Activated CD8-positive, alpha-beta memory T cell treated with anti-CD3 and anti-CD28 coated beads, Interleukin-2, amount 50 U/mL, for 1 hour (primary cell): ENCODE data around the gene GPC5.

ENCODE experiments used
- DNase-seq: peaks from one replicate; pipeline ENCODE4 v3.0.0-alpha.2; 2020; ENCODE audit errors: extremely low read depth

The GPC5 gene

DNA sequence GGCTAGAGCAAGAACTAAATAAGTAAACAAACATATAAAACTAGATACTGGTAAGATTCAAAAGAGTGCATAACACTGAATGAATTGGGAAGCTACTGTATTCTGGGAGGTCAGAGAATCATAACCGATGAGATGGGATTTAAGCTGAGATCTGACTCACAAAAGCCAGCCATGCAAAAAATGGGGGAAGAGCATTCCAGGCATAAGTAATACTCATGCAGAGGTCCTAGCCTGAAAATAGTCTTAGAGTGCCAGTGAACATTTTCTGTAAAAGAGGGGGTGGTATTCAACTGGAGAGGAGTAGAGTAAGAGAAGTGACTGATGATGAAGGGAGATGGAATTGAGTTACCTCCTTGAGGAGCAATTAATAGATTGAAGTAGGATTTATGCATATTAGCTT is 956.2 kb downstream of the GPC5 start:
- DNase-seq, result no peak

DNA sequence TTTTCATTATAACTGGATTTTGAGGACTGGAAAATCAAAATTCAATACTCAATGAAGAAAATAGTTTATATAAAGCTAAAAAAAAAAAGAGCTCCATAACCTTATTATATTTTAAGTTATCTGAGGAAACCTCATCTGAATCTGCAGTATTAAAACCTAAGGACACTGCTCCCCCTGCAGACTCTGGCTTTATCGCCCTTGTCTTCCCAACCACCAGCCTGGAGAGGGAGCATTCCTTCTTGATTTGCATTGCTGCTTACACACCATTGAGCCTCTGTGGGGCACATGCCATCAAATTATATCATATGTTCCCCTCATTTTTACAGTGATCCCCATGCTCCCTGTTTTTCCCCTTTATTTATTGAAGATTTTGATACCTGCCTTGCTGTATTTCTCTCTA is 956.8 kb downstream of the GPC5 start:
- no peak for DNase-seq

DNA sequence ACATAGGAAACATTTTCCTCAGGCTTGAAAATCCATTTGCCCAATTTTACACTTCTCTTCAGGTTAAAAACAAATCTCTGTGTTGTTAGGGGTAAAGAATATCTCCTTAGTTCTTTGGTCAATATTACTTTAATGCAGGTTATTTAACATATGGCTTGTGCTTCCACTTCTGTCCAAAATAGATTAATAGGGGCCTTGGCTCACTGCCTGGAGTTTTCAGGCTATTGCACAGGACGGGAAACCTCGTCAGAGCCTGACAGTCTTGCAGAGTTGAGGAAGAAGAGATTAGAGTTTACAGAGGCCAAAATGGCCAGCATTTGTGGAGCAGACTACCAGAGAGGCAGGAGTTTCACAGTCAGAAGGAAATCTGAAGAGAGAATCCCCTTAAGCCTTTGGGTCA is 964.3 kb downstream of the GPC5 start:
- no peak for DNase-seq

DNA sequence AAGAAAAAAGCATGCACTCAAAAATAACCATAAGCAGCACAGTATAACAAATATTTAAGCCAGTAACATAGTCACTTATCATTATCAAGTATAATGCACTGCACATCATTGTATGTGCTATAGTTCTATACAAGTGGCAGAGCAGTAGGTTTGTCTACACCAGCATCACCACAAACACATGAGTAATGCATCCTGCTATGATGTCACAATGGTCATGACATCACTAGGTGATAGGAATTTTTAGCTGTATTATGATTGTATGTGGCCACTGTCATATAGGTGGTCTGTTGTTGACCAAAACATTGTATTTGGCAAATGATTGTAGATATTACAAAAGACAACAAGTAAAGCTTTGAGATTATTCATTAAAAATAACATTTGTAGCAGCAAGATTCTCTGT is 967.5 kb downstream of the GPC5 start:
- DNase-seq, result no peak

DNA sequence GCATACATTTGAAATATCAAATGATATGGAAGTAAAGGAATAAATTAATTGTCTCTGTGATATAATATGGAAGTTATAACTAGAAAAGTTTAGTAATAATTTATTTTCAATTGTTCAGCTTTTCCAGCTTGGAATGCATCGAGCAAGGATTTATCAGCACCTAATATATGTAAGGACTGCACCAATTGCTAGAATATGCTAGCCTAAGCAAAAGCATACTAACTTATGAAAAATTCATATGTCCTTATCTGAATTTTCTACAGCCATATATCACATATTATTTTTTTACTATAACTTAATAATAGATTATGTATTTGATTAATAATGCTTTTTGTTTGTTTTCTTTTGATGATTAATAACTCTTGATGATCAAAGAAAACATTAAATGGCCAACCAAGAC is 979.0 kb downstream of the GPC5 start:
- no peak for DNase-seq

DNA sequence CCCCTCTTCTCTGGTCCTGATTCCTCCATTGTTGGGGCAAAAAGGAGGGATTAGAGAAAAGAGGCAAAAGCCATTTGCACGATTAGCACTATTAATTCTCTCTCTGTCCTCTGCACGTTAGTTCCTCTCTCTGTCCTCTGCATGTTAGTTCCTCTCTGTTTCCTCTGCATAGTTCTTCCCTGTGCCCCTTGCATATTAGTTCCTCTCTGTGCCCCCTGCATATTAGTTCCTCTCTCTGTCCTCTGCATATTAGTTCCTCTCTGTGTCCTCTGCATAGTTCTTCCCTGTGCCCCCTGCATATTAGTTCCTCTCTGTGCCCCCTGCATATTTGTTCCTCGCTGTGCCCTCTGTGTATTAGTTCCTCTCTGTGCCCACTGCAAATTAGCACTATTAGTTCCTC is 981.0 kb downstream of the GPC5 start:
- DNase-seq, result no peak

DNA sequence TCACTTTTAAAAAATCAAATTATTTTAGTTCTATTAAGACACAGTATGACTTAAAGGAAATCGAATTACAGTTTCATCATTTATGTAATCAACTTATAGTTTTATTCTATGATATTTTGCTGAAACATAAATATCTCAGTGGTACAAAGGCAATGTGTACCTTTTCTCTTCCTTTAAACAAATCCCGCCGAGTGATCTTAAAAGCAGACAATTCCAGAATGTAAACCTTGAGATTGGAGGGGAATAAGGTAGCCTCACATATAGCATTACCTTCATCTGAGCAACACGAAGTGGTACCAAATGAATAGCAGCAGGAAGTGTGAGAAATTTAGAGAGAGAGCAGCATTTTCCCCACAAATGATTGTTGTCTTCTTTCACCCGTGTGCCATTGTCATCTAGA is 986.0 kb downstream of the GPC5 start:
- DNase-seq, result no peak

DNA sequence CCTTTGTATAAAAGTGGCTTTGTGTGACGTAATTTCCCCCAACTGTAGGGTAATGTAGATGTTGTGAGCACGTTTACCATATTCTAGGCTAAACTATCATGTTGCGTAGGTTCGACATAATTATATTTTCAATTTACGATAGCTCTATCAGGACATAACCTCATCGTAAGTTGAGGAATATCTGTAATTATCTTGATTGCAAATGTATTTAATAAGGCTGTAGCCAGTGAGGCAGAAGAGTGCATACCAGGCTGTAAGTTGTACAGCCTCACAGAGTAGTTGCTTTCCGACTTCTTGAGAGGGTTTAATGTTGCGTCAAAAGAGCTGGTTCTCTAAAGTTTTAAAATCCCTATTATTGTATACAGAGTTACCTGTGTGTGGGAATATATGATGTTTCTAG is 988.8 kb downstream of the GPC5 start:
- no peak for DNase-seq

DNA sequence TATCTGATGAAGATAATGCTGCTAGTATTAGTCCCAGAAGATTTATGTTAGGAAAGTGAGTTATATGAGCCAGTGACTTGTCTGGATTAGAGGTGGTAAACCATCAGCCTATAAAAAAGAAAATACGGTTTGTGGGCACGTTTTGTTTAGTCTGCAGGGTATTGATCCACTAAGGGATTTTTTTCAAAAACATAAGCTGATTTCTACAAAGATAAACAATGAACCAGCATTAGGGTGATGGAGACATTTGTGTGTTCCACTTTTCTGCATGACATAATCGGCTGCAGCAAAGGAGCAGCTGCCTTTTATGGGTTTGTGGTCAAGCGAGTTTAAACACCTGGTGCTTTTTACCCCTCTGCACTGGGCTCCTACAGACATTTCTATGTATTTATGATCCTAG is 991.8 kb downstream of the GPC5 start:
- DNase-seq, result no peak

DNA sequence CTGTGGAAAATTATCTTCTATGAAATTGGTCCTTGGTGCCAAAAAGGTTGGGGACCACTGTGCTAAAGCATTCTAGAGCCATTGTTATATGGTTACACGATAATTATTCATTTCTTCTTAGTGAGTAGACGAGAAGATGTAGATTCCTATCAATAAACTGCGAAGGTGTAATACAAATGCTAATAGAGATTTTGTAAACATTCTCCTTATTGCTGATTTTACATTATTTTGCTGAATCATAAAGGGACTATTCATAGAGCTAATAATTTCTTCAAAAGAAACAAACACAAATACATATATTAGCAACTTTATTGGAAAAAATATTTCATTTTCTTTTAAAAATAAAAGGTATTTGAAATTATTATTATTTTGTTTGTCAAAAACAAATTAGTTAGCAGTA is 1005.2 kb downstream of the GPC5 start:
- no peak for DNase-seq

DNA sequence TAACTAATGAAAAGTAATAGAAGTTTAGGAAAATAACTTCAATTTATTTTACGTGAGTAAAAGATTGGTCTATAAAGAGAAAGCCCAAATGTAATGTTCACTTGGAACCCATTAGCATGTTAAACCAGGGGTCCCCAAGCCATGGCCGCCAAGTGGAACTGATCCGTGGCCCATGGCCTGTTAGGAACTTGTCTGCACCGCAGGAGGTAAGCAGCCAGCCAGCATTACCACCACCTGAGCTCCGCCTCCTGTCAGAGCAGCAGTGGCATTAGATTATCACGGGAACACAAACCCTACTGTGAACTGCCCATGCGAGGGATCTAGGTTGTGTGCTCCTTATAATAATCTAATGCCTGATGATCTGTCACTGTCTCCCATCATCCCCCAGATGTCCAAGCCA is 1009.4 kb downstream of the GPC5 start:
- DNase-seq, result no peak

DNA sequence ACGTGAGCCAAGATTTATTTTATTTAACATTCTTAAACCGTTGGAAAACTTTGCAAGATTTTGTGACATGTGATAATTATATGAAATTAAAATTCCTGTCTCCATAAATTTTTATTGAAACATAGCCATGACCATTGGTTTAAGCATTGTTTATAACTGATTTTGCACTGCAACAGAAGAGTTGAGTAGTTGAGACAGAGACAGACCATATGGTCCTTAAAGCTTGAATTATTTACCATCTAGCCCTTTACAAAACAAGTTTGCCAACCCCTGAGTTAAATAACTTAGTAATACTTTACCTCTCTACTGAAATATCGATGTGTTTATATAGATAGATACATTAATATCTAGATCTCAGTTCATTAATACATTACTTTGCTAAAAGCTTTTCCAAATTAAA is 1014.1 kb downstream of the GPC5 start:
- no peak for DNase-seq

DNA sequence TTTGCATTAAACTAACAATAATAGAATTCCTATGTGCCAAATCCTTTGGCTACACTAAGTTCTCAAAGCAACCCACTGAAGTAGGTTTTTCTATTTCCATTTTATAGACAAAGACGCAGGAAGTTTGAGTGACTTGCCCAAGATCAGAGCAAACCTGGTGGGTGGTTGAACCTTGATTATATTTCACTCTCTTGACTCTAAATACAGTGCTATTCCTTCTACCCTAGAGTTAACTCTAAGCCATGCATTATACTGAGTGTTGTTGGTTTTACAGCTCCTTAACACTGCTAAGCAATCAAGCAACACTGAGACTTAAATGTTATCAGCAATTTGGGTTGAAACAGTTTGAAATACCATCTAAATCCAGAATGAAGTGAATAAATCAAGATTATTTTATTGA is 1014.6 kb downstream of the GPC5 start:
- DNase-seq, result no peak

DNA sequence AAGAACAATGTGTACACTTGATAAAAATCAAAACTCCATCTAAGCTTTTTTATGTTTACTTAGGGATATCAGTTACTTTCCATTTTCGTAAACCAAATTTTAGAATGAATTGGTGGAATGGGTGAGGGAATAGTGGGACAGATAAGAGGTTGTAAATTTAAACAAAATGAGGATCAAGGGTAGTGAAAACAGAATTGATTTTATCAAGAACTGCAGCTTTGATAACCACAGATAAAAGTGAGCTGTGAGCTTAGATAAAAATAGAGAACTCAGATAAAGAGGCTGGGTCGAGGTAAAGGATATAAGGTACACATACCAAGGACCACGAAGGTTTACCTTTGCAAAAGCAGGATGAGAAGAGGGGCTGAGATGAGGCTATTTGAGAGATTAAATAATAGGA is 1015.0 kb downstream of the GPC5 start:
- no peak for DNase-seq

DNA sequence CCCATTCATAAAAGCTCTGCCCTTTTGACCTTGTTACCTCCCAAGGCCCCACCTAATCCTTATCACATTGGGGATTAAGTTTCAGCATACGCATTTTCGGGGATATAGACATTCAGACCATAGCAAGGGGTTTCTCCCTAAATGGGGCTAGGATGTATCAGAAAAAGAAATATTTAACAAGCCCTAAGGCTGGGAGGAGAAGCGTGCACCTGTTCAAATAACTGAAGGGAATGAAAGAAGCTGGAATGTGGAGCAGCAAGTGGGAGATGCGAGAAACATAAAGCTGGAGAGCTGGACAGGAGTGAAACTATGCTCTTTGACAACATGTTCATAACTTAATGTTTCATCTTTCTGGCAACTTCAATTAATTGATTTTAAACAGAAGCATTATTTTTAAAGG is 1016.4 kb downstream of the GPC5 start:
- DNase-seq, result no peak

DNA sequence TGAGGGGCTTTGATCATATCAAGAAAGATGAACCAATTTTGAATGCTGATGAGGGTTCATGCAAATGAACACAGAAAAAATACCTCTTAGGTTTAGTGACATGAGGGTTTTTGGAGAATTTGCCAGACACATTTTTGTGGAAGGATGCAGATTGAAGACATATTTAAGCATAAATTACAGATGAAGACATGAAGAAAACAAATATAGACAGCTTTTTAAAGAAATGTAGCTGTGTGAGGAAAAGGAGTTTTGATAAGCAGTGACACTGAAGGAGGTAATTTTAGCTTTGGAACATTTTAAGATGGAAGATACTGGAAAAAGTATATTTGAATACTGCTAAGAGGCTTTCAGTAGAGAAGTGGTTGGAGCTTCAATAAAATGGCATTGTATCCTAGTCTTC is 1017.4 kb downstream of the GPC5 start:
- DNase-seq, result no peak

DNA sequence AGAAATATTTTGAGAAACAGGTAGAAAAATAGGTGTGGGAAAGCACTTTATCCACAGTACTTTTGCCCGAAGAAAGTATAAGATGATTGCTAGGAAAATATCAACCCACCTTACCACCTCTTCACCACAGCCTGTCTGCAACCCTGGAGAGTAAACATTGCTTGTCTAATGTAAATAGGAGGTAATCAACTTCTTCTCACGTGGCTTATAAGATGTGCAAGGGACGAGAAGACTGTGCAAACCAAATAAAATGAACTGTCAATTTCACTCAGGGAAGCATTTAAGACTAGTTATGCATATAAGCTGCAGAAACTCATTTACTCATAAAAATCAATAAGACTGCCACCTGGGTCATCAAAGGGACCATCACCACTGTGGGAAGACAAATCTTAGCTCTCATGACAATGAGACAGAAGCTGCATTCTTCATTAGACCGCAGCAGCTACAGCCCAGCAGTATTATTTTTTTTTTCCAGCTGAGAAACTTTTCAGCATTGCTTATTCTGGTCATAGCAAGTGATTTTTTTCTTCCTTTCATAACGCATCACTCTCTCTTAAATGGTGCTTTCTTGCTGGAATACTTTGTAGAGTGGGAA is 1020.5 kb downstream of the GPC5 start:
- no peak for DNase-seq

DNA sequence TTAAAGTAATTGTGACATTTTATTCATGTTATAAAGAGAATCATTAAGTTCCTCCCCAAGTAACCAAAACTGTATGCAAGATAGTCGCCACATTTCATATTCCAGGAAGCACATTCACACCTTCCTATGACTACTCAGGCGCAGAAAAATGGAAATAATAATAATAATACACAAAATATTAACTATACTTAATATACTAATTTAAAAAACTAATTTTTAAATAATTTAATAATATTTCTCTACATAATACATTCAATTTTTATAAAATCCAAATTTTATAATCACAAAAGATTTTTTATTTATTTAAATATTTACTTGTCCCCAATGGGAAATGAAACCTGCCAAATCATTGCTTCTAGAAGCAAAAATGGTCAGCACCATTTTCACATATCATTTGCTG is 1030.8 kb downstream of the GPC5 start:
- no peak for DNase-seq

DNA sequence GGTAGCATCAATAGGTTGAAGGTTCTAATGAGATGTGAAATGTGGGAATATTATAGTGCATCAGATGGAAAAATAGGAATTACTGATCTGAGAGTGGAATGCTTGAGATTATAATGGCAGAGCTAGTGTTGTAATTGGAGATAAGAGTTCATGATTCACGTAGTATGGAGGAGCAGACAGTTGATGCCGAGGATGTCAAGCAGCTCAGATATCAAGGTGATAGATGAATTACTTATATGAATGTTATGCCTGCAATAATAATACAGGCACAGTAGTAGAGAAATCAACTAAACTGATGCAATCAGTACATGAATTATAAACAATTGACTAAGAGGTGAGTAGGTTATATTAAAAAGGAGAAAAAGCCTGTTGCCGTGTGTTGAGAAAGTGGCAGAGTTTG is 1035.0 kb downstream of the GPC5 start:
- no peak for DNase-seq

DNA sequence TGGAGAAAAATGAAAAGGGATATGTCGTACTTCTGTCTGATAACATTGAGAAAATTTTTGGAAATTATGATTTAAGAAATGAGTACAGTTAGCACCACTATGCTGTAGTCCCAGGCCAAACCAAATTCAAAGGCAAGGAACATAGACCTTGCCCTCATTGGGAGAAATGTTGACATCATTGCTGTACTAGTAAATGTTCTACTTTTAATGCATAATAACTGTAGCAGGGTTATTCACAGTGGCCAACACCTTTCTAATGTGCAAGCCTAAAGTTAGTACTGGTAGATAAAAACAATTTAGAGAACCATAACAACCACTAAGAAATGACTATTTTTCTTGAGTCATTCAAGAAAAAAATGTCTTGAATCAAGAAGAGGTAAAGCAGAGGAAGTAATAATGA is 1035.5 kb downstream of the GPC5 start:
- no peak for DNase-seq

DNA sequence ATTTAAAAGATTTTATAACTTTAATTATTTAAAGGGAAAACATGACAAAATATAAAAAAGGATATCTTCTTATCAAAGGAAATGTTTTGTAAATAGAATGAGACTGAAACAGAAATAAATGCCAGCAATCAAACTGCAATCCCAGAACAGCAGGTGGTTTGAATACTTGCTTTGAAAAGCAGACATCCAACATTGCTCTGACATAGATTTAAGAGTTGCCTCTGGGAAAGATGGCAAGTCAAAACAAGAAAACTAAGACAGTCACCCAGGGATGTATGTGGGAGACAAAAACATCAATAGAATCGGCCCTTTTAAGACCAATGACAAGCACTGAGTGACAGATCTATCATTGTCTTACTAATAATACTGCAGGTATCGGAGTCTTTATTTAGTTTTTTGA is 1038.5 kb downstream of the GPC5 start:
- no peak for DNase-seq

DNA sequence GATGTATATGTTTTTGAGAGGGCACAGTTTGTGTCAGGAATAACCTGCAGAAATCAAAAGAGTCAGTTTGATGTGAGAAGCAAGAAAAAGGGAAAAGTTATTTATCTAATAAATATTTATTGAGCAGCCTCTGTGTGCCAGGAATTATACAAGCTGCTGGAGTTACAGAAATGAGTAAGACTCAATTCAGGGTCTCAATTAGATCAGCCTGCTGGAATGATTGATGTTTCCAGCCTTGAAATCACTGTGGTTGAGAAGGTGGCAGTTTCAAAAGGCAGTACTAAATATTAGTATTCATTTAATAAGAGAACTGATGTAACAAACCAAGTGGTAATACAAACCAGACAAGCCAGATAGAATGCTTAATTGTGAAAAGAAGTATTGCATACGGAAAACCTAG is 1045.8 kb downstream of the GPC5 start:
- no peak for DNase-seq

DNA sequence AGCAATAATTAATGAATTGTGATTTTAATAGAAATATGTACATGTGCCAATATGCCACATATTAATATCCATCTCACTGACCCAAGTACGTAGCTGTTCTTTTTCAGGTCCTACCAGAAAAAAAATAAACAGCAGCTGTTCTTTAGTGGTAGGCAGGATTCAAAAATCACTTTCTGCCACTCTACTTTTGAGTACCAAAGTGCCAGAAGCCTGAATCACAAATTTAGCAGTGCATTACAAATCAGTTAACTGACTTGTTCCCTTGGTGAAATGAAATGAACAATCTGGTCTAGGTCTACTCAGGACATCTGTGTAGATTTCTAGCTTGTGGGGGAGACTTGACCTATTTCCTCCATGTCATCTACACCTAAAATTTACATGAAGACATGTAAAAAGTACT is 1052.6 kb downstream of the GPC5 start:
- no peak for DNase-seq

DNA sequence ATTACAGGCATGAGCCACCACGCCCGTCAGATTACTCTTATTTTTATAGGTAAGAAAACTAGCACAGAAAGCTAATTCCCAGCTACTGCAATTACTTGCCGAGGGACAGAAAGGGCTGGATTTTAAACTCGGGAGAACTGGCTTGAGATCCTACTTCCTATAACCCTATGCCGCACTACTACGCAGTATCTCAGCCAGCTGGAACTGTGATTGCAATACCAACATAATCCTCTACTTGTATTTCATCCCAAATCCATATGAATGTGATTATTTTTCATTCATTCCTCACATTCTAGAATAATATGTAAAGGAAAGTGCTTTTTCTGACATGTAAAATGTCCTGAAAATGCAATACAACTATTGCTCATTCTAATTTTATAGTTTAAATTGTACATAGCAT is 1054.4 kb downstream of the GPC5 start:
- DNase-seq, result no peak

DNA sequence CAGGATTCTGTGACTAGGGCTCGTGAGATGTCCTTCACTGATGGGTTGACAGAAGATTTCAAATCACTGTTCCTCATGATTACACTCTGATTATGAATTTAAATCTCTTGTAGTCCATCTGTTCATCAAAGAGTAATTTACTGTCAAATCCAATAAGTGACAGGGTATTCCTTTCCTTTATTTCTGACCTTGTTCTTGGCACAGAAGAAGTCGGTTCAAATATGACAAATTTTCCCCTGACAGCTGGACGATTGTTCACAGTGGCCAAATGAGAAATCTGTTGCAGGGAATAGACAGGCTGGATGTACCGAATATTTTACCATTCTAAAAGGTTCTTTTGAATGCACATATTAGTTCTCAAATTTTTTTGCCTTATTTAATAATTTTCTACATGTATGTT is 1060.9 kb downstream of the GPC5 start:
- no peak for DNase-seq
